Measurements from ENCODE around the gene OBP2A.

DNA sequence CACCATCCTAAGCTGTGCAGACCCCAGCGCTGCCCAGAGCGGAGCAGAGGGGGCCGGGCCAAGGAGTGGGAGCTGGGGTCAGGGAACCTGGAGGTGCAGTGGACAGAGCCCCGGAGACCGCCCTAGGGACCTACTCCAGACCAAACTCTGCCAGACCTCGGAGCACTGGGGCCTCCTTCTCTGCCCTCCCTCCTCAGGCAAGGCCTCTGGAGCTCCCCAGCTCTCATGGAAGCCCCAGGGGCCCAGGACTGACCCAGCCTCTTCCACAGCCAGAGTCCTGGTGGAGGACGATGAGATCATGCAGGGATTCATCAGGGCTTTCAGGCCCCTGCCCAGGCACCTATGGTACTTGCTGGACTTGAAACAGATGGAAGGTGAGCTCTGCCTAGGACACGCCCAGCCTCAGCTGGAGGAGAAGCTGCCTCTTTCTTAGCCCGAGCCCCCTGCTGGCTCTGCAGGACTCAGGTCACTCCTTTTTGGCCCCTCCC is 19.3 kb downstream of the OBP2A start:
- TF ChIP-seq, protein P1, sequence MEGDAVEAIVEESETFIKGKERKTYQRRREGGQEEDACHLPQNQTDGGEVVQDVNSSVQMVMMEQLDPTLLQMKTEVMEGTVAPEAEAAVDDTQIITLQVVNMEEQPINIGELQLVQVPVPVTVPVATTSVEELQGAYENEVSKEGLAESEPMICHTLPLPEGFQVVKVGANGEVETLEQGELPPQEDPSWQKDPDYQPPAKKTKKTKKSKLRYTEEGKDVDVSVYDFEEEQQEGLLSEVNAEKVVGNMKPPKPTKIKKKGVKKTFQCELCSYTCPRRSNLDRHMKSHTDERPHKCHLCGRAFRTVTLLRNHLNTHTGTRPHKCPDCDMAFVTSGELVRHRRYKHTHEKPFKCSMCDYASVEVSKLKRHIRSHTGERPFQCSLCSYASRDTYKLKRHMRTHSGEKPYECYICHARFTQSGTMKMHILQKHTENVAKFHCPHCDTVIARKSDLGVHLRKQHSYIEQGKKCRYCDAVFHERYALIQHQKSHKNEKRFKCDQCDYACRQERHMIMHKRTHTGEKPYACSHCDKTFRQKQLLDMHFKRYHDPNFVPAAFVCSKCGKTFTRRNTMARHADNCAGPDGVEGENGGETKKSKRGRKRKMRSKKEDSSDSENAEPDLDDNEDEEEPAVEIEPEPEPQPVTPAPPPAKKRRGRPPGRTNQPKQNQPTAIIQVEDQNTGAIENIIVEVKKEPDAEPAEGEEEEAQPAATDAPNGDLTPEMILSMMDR (IDR thresholded peaks at IDR 0.05; ENCODE audit: low read depth, low read length), result no peak
- TF ChIP-seq EZH2phosphoT487 (IDR thresholded peaks at IDR 0.05; ENCODE audit: low read depth), result no peak

Measured in OCI-LY3 (cell line).